Esophagus squamous epithelium (tissue), 4 donors: ENCODE measurements around the gene KLHL7.

Experiments
- POLR2A ChIP-seq, 4 donors: fragments of 450-650 bp; IDR thresholded peaks; one replicate each; pipeline ENCODE4 v1.6.1; 2017; ENCODE audit warnings: antibody characterized with exemption in 4 of 4, mild to moderate bottlenecking in 4 of 4, moderate library complexity in 3 of 4
- TF ChIP-seq, protein P1 (sequence below), 6 experiments: fragments of 450-650 bp in 4 of 6; fragments of 200-600 bp in 2 of 6; sonication (generic) in 2 of 6; IDR thresholded peaks; one replicate each; pipeline ENCODE4 v1.5.1; 2016 to 2019; ENCODE audit warnings: antibody characterized with exemption in 6 of 6, mild to moderate bottlenecking in 4 of 6, moderate library complexity in 4 of 6

- no peak for TF ChIP-seq POLR2A (IDR thresholded peaks at IDR 0.05)
- TF ChIP-seq, protein P1, sequence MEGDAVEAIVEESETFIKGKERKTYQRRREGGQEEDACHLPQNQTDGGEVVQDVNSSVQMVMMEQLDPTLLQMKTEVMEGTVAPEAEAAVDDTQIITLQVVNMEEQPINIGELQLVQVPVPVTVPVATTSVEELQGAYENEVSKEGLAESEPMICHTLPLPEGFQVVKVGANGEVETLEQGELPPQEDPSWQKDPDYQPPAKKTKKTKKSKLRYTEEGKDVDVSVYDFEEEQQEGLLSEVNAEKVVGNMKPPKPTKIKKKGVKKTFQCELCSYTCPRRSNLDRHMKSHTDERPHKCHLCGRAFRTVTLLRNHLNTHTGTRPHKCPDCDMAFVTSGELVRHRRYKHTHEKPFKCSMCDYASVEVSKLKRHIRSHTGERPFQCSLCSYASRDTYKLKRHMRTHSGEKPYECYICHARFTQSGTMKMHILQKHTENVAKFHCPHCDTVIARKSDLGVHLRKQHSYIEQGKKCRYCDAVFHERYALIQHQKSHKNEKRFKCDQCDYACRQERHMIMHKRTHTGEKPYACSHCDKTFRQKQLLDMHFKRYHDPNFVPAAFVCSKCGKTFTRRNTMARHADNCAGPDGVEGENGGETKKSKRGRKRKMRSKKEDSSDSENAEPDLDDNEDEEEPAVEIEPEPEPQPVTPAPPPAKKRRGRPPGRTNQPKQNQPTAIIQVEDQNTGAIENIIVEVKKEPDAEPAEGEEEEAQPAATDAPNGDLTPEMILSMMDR (IDR thresholded peaks at IDR 0.05), result no peak
These were observed 47.0 kb upstream of the KLHL7 start for GRCh38 chr7:23058408-23059096.
